ENCODE results near the gene ADAM8.

DNA sequence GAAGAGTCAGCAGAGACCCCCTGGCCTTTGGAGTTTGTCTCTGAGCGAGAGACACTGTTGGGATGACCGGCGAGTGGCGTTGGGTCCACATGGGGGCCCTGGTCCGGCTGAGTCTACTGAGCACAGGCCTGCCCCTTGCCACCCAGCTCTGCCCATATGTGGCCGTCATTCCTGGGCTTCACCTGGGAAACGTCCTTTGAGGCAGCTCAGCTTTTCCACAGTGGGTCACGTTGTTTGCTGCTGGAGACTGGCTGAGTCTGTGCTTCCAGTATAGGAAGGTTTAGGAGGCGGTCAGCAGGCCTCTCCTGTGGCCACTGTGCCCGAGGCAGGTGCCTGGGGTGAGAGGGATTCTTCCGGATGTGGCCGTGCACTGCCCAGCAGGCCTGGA lies 17.1 kb downstream of the ADAM8 start:
- TF ChIP-seq, protein P1, sequence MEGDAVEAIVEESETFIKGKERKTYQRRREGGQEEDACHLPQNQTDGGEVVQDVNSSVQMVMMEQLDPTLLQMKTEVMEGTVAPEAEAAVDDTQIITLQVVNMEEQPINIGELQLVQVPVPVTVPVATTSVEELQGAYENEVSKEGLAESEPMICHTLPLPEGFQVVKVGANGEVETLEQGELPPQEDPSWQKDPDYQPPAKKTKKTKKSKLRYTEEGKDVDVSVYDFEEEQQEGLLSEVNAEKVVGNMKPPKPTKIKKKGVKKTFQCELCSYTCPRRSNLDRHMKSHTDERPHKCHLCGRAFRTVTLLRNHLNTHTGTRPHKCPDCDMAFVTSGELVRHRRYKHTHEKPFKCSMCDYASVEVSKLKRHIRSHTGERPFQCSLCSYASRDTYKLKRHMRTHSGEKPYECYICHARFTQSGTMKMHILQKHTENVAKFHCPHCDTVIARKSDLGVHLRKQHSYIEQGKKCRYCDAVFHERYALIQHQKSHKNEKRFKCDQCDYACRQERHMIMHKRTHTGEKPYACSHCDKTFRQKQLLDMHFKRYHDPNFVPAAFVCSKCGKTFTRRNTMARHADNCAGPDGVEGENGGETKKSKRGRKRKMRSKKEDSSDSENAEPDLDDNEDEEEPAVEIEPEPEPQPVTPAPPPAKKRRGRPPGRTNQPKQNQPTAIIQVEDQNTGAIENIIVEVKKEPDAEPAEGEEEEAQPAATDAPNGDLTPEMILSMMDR (IDR thresholded peaks at IDR 0.05): no peak
- TF ChIP-seq POLR2A (IDR thresholded peaks at IDR 0.05): no peak
- TF ChIP-seq POLR2AphosphoS5 (IDR thresholded peaks at IDR 0.05): no peak
- TF ChIP-seq EP300 (IDR thresholded peaks at IDR 0.05; ENCODE audit: low read depth): no peak
